ENCODE measurements around the gene LUC7L2. TPM values are rescaled to one million over a fixed set of nuclear protein-coding genes. Genes with fewer than 3 reads are reported as not detected.
"Not testable (repeated sequence)": the region's sequence is repeated elsewhere in the genome, so short reads cannot be mapped to it uniquely, and the experiment has no call there.

The LUC7L2 gene
- total RNA-seq, 1 experiment from 2014 or later, result 81.2 TPM

GRCh38 chr7:139321071-139321745 is 38.5 kb upstream of the LUC7L2 start:
- Mint-ChIP-seq H3K27me3 (ENCODE audit: low read depth) (peaks cover 2% of the 10 kb centered on the region; the same call in 1 of the 2 replicates), H3K9me3 (no peaks in the 10 kb centered on the region), H3K36me3 (ENCODE audit: insufficient read depth in 1 of 3, low read depth in 3 of 3) (no peaks in the 10 kb centered on the region), H3K4me3 (no peak overlapping the region), H3K27ac (no peak overlapping the region), H3K4me1 (0 out of 4 replicates have a peak, but pooled peaks cover 0 to 2% of the 10 kb centered on the region in 2 experiments)
- Histone ChIP-seq H3K4ac (ENCODE audit: low read depth, low read length) (no peak overlapping the region), H2BK12ac (ENCODE audit: insufficient read length, low read depth, low read length) (no peak overlapping the region), H3K4me2 (ENCODE audit: insufficient read depth, insufficient read length, low read length) (no peak overlapping the region), H3K18ac (ENCODE audit: insufficient read length, low read depth, low read length) (no peak overlapping the region), H3K14ac (ENCODE audit: insufficient read depth, low read length) (no peak overlapping the region), H3K79me1 (ENCODE audit: insufficient read depth, low read depth, low read length, poor library complexity, severe bottlenecking) (no peaks in the 10 kb centered on the region), H3K4me1 (ENCODE audit: insufficient read depth, low read length) (no peaks in the 10 kb centered on the region), H3K9me3 (ENCODE audit: control insufficient read depth, low read depth, low read length) (no peaks in the 10 kb centered on the region), H3K27ac (ENCODE audit: insufficient read length, low read depth, low read length) (no peak overlapping the region), H3K27me3 (ENCODE audit: insufficient read depth, low read length) (no peaks in the 10 kb centered on the region), H4K5ac (ENCODE audit: insufficient read length, low read depth, low read length) (no peak overlapping the region), H2BK15ac (ENCODE audit: low read depth, low read length) (no peak overlapping the region), H2AFZ (ENCODE audit: low read length) (no peak overlapping the region), H4K20me1 (ENCODE audit: control insufficient read depth, insufficient read depth, insufficient read length) (no peaks in the 10 kb centered on the region), H3T11ph (ENCODE audit: low read length) (no peak overlapping the region), H3K23me2 (ENCODE audit: insufficient read length, low read depth, low read length, poor library complexity, severe bottlenecking) (no peaks in the 10 kb centered on the region), H4K91ac (ENCODE audit: insufficient read length, low read depth, low read length) (no peak overlapping the region), H3K9ac (ENCODE audit: extremely low read depth, insufficient read length, low read length) (no peak overlapping the region), H2BK5ac (ENCODE audit: insufficient read length, low read length) (no peak overlapping the region), H4K8ac (replicated peaks; ENCODE audit: insufficient read length, low read depth, low read length) (no peak overlapping the region), H2AK5ac (ENCODE audit: insufficient read length, low read length) (no peak overlapping the region), H3K79me2 (ENCODE audit: insufficient read depth, low read length) (no peaks in the 10 kb centered on the region), H2BK120ac (ENCODE audit: low read depth, low read length, poor library complexity, severe bottlenecking) (no peak overlapping the region), H2BK20ac (ENCODE audit: low read depth, low read length, poor library complexity, severe bottlenecking) (no peak overlapping the region), H3K56ac (ENCODE audit: insufficient read length, low read depth, low read length) (no peak overlapping the region), H3K23ac (ENCODE audit: insufficient read length, low read depth, low read length) (no peak overlapping the region)
- TF ChIP-seq, protein P1, sequence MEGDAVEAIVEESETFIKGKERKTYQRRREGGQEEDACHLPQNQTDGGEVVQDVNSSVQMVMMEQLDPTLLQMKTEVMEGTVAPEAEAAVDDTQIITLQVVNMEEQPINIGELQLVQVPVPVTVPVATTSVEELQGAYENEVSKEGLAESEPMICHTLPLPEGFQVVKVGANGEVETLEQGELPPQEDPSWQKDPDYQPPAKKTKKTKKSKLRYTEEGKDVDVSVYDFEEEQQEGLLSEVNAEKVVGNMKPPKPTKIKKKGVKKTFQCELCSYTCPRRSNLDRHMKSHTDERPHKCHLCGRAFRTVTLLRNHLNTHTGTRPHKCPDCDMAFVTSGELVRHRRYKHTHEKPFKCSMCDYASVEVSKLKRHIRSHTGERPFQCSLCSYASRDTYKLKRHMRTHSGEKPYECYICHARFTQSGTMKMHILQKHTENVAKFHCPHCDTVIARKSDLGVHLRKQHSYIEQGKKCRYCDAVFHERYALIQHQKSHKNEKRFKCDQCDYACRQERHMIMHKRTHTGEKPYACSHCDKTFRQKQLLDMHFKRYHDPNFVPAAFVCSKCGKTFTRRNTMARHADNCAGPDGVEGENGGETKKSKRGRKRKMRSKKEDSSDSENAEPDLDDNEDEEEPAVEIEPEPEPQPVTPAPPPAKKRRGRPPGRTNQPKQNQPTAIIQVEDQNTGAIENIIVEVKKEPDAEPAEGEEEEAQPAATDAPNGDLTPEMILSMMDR (conservative IDR thresholded peaks at IDR 0.05), result peak; percentile 63
- WGBS (ENCODE audit: extremely low coverage, insufficient read length, low lambda C conversion rate), result no CpG with 5 or more reads among the region's 11 CpGs
- peak; percentile 40 for DNase-seq

- not testable (repeated sequence) for H2AK5ac ChIP-seq (ENCODE audit: insufficient read length, low read length); H3K36me3 Mint-ChIP-seq (ENCODE audit: insufficient read depth in 1 of 3, low read depth in 3 of 3); H4K5ac ChIP-seq (ENCODE audit: insufficient read length, low read depth, low read length); H3K9ac ChIP-seq (ENCODE audit: extremely low read depth, insufficient read length, low read length); H3K4me2 ChIP-seq (ENCODE audit: insufficient read depth, insufficient read length, low read length); H3K27me3 Mint-ChIP-seq (ENCODE audit: low read depth); H3K27me3 ChIP-seq (ENCODE audit: insufficient read depth, low read length); H3K23ac ChIP-seq (ENCODE audit: insufficient read length, low read depth, low read length); H2BK12ac ChIP-seq (ENCODE audit: insufficient read length, low read depth, low read length); H3K79me1 ChIP-seq (ENCODE audit: insufficient read depth, low read depth, low read length, poor library complexity, severe bottlenecking); H3K56ac ChIP-seq (ENCODE audit: insufficient read length, low read depth, low read length); H3K4me3 Mint-ChIP-seq; H3K18ac ChIP-seq (ENCODE audit: insufficient read length, low read depth, low read length); H4K91ac ChIP-seq (ENCODE audit: insufficient read length, low read depth, low read length); H3K27ac ChIP-seq (ENCODE audit: insufficient read length, low read depth, low read length); H3K4ac ChIP-seq (ENCODE audit: low read depth, low read length); H3T11ph ChIP-seq (ENCODE audit: low read length); H3K79me2 ChIP-seq (ENCODE audit: insufficient read depth, low read length); H3K9me3 ChIP-seq (ENCODE audit: control insufficient read depth, low read depth, low read length); H2BK5ac ChIP-seq (ENCODE audit: insufficient read length, low read length); H4K8ac ChIP-seq (replicated peaks; ENCODE audit: insufficient read length, low read depth, low read length); H3K27ac Mint-ChIP-seq; H3K4me1 Mint-ChIP-seq; H4K20me1 ChIP-seq (ENCODE audit: control insufficient read depth, insufficient read depth, insufficient read length); H2BK120ac ChIP-seq (ENCODE audit: low read depth, low read length, poor library complexity, severe bottlenecking); H2AFZ ChIP-seq (ENCODE audit: low read length); DNase-seq; H3K23me2 ChIP-seq (ENCODE audit: insufficient read length, low read depth, low read length, poor library complexity, severe bottlenecking); H3K4me1 ChIP-seq (ENCODE audit: insufficient read depth, low read length); H2BK15ac ChIP-seq (ENCODE audit: low read depth, low read length); H2BK20ac ChIP-seq (ENCODE audit: low read depth, low read length, poor library complexity, severe bottlenecking); H3K14ac ChIP-seq (ENCODE audit: insufficient read depth, low read length); H3K9me3 Mint-ChIP-seq
- WGBS (ENCODE audit: extremely low coverage, insufficient read length, low lambda C conversion rate), result no CpG with 5 or more reads among the region's 11 CpGs
These were observed 35.0 kb upstream of the LUC7L2 start for GRCh38 chr7:139324709-139325108.
